Spleen (tissue), 7 donors: ENCODE measurements around the gene NSG1.

Experiments used
- POLR2A ChIP-seq, 3 donors: fragments of 450-650 bp; IDR thresholded peaks; one replicate each; pipeline ENCODE4 v1.5.1; 2017; ENCODE audit warnings: antibody characterized with exemption in 3 of 3, mild to moderate bottlenecking in 1 of 3
- POLR2AphosphoS5 ChIP-seq, 3 donors: sonication (generic); formaldehyde crosslinking; IDR thresholded peaks; one replicate each; pipeline ENCODE4 v1.5.1; 2017; ENCODE audit warnings: antibody characterized with exemption in 3 of 3
- TF ChIP-seq, protein P1 (sequence below), 11 experiments: fragments of 200-600 bp in 7 of 11; fragments of 450-650 bp in 4 of 11; sonication (generic) in 4 of 11; IDR thresholded peaks in 8 of 11; conservative IDR thresholded peaks in 3 of 11; 1 replicate in 7 of 11; 2 replicates in 4 of 11; pipeline versions ENCODE4 v1.4.0 to v1.8.0; 2016 to 2021; ENCODE audit warnings: antibody characterized with exemption in 11 of 11, inconsistent platforms in 4 of 11, mild to moderate bottlenecking in 1 of 11
- donor health status: DM: no; HTN: no; CAD: no; lungs with moderate emphysema.
- donor health status: DM: no; HTN: no; CAD: no.
- donor health status: DM: no; HTN: no; CAD: no.

DNA sequence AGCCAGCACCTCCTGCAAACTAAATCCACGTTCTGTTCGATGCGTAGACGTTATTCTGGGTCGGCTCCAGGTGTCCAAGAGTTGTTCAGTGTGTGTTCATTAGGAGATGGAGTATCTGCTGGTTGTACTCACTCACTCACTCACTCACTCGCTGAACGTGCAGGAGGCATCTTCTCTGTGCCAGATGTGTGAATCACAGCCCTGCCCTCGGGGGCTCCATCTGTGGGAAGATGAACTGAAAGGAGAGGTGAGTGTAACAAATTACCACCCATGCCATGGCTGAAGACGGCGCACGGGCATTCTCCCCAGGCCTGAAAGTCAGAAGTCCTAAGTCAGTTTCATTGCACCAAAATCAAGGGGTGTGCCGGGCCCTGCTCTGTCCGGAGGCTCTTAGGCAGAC, 16.1 kb downstream of the NSG1 start:
- TF ChIP-seq, protein P1, sequence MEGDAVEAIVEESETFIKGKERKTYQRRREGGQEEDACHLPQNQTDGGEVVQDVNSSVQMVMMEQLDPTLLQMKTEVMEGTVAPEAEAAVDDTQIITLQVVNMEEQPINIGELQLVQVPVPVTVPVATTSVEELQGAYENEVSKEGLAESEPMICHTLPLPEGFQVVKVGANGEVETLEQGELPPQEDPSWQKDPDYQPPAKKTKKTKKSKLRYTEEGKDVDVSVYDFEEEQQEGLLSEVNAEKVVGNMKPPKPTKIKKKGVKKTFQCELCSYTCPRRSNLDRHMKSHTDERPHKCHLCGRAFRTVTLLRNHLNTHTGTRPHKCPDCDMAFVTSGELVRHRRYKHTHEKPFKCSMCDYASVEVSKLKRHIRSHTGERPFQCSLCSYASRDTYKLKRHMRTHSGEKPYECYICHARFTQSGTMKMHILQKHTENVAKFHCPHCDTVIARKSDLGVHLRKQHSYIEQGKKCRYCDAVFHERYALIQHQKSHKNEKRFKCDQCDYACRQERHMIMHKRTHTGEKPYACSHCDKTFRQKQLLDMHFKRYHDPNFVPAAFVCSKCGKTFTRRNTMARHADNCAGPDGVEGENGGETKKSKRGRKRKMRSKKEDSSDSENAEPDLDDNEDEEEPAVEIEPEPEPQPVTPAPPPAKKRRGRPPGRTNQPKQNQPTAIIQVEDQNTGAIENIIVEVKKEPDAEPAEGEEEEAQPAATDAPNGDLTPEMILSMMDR (IDR thresholded peaks at IDR 0.05 in 8 of 11, conservative IDR thresholded peaks at IDR 0.05 in 3 of 11), result no peak
- TF ChIP-seq POLR2A (IDR thresholded peaks at IDR 0.05) (no peak), POLR2AphosphoS5 (IDR thresholded peaks at IDR 0.05) (no peak)
